ENCODE data around the gene TTC9B. TPM values are rescaled to one million over a fixed set of nuclear protein-coding genes. Genes with fewer than 3 reads are reported as not detected.

Gene TTC9B
- total and polyA plus RNA-seq, 2 donors (not counting 1 experiment from before 2014, with no cell fraction given), result not detected

- ATAC-seq (ENCODE audit: low read depth) (no peak), DNase-seq (no peak)
- ChIA-PET CTCF (no interaction called here), POLR2A (no interaction called here)
- peaks cover 0 to 2% of the 10 kb centered on the region in 2 donors for H3K4me1 ChIP-seq (ENCODE audit: control insufficient read depth in 2 of 2, insufficient read depth in 2 of 2, low read length in 2 of 2)
- Mint-ChIP-seq H3K27ac (no peak overlapping the region), H3K27me3 (no peaks in the 10 kb centered on the region), H3K4me1 (peaks cover 32% of the 10 kb centered on the region), H3K9me3 (ENCODE audit: insufficient read depth) (no peaks in the 10 kb centered on the region), H3K4me3 (no peak overlapping the region)
- H3K4me3 ChIP-seq (ENCODE audit: control extremely low read depth in 1 of 5, extremely low read depth in 1 of 5, insufficient read depth in 1 of 5, low read depth in 2 of 5, low read length in 4 of 5), result no peak overlapping the region
- H3K27me3 ChIP-seq (replicated peaks in 1 of 4; ENCODE audit: control extremely low read depth in 1 of 4, control insufficient read depth in 3 of 4, insufficient read depth in 4 of 4, low read length in 3 of 4), result no peaks in the 10 kb centered on the region
- no peak overlapping the region for H3K9ac ChIP-seq (ENCODE audit: low read length)
- H3K9me3 ChIP-seq (ENCODE audit: control extremely low read depth in 1 of 3, control insufficient read depth in 2 of 3, insufficient read depth in 1 of 3, low read length in 2 of 3), result no peaks in the 10 kb centered on the region
- 100% methylated on average over 3 of the region's 8 CpGs for WGBS (ENCODE audit: insufficient coverage)
- peaks cover 95% of the 10 kb centered on the region for H3K79me2 ChIP-seq (ENCODE audit: control insufficient read depth, insufficient read depth, low read length)
- intact Hi-C loops (cut with micrococcal nuclease), result no loop called here
- H3K27ac ChIP-seq (ENCODE audit: low read length in 2 of 2), result no peak overlapping the region
- no peak overlapping the region for H2AFZ ChIP-seq (ENCODE audit: insufficient read depth, low read depth, low read length, poor library complexity, severe bottlenecking)
- peaks cover 88% of the 10 kb centered on the region for H4K20me1 ChIP-seq (ENCODE audit: control insufficient read depth, insufficient read depth, low read length, poor library complexity, severe bottlenecking)
- TF ChIP-seq EZH2 (IDR thresholded peaks at IDR 0.05; ENCODE audit: borderline replicate concordance, insufficient read depth, low read depth, low read length, poor library complexity, severe bottlenecking), result no peak
- no peak for TF ChIP-seq CTCF (IDR thresholded peaks at IDR 0.05)
- peaks cover 0 to 36% of the 10 kb centered on the region in 2 experiments for H3K36me3 ChIP-seq (replicated peaks in 1 of 2; ENCODE audit: control extremely low read depth in 1 of 2, control insufficient read depth in 1 of 2, extremely low read depth in 1 of 2, insufficient read depth in 2 of 2, low read length in 1 of 2)
- no peak overlapping the region for H3K4me2 ChIP-seq (replicated peaks; ENCODE audit: low read depth, low read length, poor library complexity, severe bottlenecking)
These were observed 43.4 kb upstream of the TTC9B start for GRCh38 chr19:40261631-40262030.

- ATAC-seq (ENCODE audit: low read depth), result peak; percentile 73
- Mint-ChIP-seq H3K27me3 (no peaks in the 10 kb centered on the region), H3K4me1 (peaks cover 37% of the 10 kb centered on the region), H3K9me3 (ENCODE audit: insufficient read depth) (no peaks in the 10 kb centered on the region), H3K27ac (no peak overlapping the region), H3K4me3 (no peak overlapping the region)
- H3K36me3 ChIP-seq (replicated peaks in 1 of 2; ENCODE audit: control extremely low read depth in 1 of 2, control insufficient read depth in 1 of 2, extremely low read depth in 1 of 2, insufficient read depth in 2 of 2, low read length in 1 of 2), result peaks cover 2 to 50% of the 10 kb centered on the region in 2 experiments
- peaks cover 96% of the 10 kb centered on the region for H3K79me2 ChIP-seq (ENCODE audit: control insufficient read depth, insufficient read depth, low read length)
- H3K4me2 ChIP-seq (replicated peaks; ENCODE audit: low read depth, low read length, poor library complexity, severe bottlenecking), result no peak overlapping the region
- no peak overlapping the region for H3K4me3 ChIP-seq (ENCODE audit: control extremely low read depth in 1 of 5, extremely low read depth in 1 of 5, insufficient read depth in 1 of 5, low read depth in 2 of 5, low read length in 4 of 5)
- H2AFZ ChIP-seq (ENCODE audit: insufficient read depth, low read depth, low read length, poor library complexity, severe bottlenecking), result no peak overlapping the region
- H3K4me1 ChIP-seq (ENCODE audit: control insufficient read depth in 2 of 2, insufficient read depth in 2 of 2, low read length in 2 of 2), result peaks cover 0 to 2% of the 10 kb centered on the region in 2 donors
- H3K9ac ChIP-seq (ENCODE audit: low read length), result no peak overlapping the region
- TF ChIP-seq CTCF (IDR thresholded peaks at IDR 0.05) (no peak), EZH2 (IDR thresholded peaks at IDR 0.05; ENCODE audit: borderline replicate concordance, insufficient read depth, low read depth, low read length, poor library complexity, severe bottlenecking) (no peak)
- no peak overlapping the region for H3K27ac ChIP-seq (ENCODE audit: low read length in 2 of 2)
- CTCF ChIA-PET, result no interaction called here
- DNase-seq, result no peak
- no peaks in the 10 kb centered on the region for H3K9me3 ChIP-seq (ENCODE audit: control extremely low read depth in 1 of 3, control insufficient read depth in 2 of 3, insufficient read depth in 1 of 3, low read length in 2 of 3)
- POLR2A ChIA-PET, result no interaction called here
- H4K20me1 ChIP-seq (ENCODE audit: control insufficient read depth, insufficient read depth, low read length, poor library complexity, severe bottlenecking), result peaks cover 85% of the 10 kb centered on the region
- WGBS (ENCODE audit: insufficient coverage), result 74% methylated on average over 9 of the region's 9 CpGs
- intact Hi-C loops (cut with micrococcal nuclease), result no loop called here
- H3K27me3 ChIP-seq (replicated peaks in 1 of 4; ENCODE audit: control extremely low read depth in 1 of 4, control insufficient read depth in 3 of 4, insufficient read depth in 4 of 4, low read length in 3 of 4), result no peaks in the 10 kb centered on the region
These were observed 38.9 kb upstream of the TTC9B start for GRCh38 chr19:40257096-40257517.
